NAMALWA (cell line): ENCODE measurements around the gene NPHP4.

Experiments
- DNase-seq: peaks from one replicate; pipeline ENCODE4 v3.0.0-alpha.2; 2015; ENCODE audit warnings: low spot score

NPHP4 gene

DNA sequence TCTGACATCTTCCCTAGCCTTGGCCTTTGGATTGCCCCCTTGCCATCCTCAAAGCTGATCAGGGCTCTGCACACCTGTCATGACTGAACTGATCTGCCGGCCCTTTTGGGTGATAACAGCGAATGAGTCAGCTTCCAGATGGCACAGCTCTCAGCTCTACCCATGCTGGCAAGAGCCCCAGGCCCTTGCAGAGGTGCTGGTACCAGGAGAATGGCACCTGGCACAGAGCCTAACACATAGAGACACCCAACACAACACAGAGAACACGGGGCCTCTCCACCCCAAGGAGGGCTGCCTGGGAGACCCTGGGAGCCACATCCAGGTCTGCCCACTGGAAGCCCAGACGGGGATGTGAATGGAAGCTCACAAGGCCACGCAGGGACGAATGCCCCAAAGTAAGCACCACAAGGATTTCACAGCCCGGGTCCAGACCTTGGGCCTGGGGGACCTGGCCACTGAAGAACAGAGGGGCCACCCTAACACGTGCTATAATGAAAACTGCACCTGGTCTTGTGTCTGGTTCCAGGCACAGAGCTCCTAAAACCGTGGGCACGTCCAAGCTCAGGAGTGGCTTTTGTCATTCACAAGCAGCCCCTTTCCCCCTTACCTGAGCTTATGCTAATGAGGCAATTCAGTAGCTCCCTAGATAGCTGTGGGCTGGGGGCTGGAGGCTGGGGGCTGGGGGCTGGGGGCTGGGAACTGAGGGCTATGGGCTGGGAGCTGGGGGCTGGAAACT lies 160.5 kb downstream of the NPHP4 start:
- DNase-seq = no peak

DNA sequence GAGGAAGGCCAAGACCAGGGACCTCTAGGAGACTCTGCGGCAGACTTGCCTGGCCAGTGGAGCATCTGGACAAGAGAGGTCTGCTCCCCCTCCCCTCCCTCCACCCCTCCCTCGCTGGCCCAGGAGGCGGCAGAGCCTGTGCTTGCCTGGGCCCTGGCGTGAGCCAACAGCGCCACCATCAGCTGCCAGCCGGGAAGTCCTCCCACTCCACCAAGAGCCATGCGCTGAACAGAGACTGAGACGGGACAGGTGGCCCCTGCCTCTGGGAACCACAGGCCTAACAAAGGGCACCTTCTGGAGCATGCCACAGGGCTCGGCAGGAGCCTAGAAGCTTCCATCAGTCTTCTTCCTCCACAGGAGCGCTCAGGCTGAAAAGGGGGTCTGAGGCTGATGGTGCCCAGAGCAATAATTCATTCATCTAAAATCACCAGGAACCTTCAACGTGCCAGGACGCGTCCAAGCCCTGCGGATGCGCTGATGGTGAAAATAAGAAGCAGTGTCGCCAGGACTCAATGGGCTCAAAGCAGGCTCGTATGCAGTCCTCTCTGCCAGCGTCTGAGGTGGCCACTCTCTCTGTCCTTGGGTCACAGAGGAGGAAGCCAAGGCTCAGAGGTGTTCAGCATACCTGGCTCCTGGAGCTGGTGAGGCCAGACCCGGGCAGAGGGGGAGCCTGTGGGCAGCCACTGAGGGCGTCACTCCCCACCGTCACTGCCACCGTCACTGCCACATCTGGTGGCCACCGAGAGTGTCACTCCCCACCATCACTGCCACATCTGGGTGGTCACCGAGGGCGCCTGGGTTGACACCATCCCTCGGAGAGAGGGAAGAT lies 161.2 kb downstream of the NPHP4 start:
- DNase-seq = peak; percentile 27

DNA sequence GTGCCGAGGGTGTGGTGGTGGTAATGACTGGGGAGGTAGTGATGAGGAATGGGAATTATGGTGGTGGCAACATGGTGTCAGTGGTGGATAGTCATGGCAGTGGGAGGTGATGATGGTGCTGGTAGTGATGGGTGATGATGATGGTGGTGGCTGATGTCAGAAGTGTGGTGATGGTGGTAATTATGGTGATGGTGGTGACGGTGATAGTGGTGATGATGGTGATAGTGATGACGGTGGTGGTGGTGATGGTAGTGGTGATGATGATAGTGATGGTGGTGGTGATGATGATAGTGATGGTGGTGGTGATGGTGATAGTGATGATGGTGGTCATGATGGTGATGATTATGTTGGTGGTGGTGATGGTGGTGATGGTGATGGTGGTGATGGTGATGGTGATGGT lies 162.8 kb downstream of the NPHP4 start:
- DNase-seq = no peak

DNA sequence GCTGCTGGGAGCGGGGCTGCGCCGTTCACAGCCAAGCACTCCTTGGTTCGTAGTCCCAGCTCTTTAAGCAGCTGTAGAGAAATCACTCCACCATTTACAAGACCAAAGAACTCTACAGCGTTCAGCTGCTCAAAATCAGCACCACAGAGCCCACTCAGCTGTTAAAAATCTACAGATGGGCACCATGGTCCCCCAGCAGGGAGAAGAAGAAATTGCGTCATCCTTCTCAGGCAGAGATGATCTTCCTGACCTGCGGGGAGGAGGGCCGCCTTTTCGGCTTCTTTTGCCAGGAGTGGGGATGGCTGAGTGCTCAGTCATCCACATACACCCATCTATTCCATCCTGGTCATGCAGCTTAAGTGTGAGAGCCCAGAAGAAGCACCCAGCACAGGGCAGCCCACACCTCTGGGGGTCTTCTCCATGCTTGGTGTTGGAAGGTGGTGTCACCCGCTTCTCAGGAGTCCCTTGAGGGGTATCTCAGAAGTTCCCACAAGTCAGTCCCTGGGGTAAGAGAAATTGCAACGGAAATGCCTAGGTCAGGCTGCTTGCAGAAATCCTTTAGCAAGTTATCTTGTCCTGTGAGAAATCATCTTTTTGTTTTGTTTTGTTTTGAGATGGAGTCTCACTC lies 163.8 kb downstream of the NPHP4 start:
- DNase-seq = no peak

DNA sequence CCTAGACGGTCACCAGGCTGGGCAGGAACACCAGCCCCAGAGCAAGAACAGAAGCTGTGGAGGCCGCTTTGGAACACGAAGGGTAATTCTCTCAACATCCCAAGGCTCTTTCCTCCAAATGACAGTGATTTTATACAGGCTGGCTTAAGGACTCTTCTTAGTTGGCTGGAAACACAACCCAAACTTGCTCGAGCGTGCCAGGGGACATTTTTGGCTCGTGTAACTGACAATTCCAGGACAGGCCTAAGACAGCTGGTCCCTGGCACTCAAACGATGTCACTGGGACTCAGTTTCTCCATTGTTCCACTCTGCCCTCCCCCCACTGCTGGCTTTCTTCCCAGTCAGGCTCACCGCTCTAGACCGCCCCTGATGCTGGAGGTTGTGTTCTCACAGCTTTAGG lies 164.7 kb downstream of the NPHP4 start:
- no peak for DNase-seq

DNA sequence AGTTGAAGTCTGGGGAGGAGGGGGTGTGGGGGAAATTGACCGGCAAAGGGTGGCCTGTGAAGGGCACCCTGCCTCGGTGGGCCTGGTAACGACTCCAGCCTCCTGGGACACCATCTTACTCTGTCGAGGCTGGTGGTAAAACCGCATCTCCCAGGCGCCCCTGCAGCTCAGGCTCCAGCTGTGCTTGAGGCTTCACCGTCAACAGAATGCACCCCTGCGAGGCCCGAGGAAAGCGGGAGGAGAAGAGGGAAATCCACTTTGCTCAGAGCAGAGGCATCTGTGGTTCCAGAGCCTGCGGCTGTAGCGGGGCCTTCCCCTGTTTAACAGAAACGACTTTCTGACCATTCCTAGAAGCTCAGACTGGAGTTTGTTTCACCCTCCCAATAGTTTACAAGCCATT lies 165.6 kb downstream of the NPHP4 start:
- DNase-seq = no peak

DNA sequence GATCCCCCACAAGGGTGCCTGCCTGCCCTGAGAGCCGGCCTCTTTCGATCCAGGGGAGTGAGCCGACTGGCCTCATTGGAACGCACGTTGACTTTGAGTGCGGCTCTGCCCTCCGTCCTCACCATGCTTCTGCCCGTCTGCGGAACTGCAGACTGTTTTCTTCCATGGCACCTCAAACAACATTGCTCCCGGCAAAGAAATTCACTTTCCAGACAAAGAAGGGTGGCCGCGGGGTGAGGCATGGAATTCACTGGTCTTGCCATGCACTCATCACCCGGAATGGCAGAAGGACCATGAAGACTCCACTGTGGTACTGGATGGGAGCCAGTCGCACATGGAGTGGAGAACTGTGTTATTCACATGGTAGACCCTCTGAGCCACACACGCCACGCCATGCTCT lies 169.5 kb downstream of the NPHP4 start:
- no peak for DNase-seq

DNA sequence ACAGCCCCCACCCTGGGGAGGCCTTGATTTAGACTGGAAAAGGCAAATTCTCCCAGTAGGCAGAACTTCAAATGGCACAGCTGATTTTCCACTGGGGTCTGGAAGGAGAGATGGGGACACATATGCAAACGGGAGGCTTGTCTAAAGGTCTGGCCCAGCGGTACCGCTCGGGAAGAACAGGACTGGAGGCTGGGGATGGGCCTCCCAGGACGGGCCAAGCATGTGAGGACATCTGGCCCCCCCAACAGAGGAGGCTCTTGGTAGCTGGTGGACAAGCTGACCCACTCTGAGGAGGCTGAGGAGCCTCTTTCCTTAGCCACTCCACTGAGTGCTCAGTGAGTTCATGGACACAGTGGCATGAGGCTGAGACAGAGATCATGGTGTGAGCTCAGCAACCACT lies 170.0 kb downstream of the NPHP4 start:
- DNase-seq = no peak

DNA sequence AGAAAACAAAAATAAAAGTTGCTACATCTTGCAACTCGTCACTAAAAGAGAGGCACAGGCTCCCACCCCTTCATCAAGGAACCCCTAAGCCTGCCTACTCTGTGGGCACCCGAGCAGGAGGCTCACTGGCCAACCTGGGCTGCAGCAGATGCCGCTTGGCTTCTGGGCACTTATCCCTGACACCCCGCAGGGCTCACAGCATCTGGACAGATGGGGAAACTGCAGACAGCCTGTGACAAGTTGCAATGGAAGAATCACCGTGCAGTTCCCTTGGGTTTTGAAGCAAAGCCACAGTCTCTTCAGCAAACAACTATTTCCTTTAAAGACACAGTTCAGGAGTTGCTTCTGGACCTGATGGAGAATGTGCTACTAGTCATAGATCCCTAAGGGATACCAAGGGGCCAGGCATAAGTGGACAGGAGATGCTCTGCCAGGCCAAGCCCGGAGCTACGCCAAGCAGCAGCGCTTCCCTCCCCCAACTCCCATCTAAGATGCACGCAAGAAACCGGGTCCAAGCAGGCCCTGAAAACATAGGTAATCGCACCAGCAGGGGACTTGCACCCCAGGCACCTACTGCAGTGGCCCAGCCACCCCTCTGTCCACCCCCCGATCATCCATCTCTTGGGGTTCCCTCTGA lies 170.6 kb downstream of the NPHP4 start:
- DNase-seq = no peak

DNA sequence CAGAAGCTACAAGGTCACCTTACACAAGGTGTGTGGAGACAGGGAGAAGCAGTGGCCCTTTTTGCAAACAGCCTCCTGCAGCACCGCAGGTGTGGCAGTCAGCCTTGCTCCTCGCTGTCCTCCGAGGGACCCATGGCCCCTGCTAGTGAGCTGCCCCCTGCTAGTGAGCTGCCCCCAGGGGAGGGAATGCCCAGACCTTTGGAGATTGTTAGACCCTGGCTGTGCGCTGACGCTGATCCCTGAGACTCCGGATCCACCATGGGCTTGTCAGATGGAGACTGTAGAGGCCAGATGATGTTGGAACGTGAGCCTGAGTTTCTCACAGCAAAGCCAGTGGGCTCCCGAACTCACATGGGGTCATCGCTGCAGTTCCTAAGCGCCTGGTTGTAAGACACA lies 172.2 kb downstream of the NPHP4 start:
- no peak for DNase-seq

DNA sequence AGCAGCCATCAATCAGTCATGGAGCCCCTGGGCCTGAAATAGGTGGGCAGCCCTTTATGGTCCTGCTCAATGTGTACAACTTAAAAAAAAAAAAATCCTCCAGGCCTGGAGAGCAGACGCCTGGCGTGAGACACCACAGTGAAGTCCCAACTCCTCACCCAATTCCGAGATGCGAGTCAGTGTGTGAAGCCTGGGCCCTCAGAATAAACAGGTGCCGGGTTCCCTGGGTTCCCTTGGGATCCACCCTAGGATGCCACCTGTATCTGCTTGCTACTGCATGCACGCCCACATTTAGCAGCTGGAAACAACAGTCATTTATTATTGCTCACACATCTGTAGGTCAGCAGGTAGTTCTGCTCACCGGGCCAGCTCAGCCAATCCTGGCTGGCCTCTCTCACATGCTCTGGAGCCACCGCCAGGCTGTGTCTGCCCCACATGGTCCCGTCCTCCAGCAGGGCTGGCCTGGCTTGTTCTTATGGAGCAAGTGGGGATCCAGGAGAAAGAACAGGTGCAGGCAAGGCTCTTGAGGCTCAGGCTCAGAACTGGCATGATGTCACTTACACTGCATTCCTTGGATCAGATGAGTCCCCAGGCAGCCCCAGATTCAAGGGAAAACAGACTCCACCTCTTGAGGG lies 172.7 kb downstream of the NPHP4 start:
- no peak for DNase-seq

DNA sequence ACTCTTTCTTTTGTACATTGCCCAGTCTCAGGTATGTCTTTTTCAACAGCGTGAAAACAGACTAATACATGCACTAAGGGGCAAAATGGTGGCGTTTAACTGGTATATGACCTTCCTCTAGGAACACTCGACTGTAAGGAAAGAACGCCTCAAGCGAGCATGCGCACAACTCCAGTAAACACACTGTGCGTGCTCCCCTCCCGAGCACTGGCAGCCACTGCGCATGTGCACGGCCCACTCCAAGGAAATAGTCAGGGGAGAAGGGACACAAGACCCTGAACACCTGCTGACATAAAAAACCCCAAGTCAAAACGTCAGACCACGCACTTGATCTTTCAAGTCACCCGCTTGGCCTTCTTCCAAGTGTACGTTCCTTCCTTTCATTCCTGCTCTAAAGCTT lies 173.5 kb downstream of the NPHP4 start:
- DNase-seq = no peak

DNA sequence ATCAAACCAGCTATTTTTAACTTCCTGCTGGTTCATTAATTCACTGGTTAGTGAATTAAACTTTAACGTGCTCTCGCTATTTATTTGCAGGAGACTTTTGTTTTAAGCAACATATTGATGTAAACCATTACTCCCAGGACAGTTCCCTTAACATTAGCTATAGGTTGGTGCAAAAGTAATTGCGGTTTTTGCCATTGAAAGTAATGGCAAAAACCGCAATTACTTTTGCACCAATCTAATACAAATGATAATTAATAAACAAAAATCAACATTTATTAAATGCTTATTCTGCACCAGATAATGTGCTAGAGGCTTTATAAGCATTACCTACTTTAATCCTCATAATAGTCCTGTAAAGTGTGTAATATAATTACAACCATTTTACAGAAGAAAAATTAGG lies 176.5 kb downstream of the NPHP4 start:
- no peak for DNase-seq

DNA sequence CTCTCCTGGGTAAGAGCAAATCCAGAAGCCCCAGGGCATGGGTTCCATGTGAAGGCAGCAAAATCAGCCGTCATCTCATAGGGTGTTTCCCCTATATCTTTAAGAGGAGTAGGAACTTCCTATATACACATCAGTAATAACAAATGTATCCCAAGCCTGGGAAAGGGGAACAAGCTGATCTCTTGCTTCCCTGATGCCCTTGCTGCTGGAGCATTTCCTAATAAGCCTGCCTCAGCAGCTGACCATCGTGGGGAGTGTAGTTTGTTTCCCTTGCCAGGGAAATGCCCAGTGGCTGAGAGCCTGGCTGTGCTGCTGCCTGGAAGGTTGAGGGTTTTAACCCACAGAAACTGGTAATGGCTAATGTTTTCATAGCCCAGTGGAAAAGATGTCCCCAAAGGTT lies 177.0 kb downstream of the NPHP4 start:
- no peak for DNase-seq

DNA sequence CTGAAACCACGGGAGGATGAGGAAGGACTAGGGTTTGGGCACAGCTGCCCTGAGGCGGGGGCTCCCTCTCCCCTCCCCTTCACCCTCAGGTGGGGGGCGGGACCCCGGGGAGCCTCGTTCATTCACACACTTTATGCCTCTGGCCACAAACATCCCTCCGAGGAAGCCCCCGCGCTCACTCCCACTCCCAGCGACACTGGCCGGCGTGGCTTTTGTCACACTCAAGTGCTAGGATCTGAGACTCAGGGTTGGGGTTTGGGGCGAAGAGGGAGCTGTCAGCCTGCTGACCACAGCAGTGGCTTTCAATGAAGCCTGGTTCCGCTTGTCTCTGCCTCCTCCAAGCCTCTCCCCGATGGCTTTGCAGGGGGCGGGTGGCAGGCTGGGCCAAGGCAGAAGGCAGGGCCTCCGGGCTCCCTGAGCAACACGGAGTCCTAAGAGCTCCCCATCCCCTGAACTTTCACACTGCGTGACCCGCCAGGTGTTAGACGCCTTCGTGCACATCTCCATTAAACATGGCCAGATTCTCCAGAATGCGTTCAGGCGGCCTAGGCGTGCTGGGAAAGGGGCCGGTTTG lies 178.1 kb downstream of the NPHP4 start:
- no peak for DNase-seq

DNA sequence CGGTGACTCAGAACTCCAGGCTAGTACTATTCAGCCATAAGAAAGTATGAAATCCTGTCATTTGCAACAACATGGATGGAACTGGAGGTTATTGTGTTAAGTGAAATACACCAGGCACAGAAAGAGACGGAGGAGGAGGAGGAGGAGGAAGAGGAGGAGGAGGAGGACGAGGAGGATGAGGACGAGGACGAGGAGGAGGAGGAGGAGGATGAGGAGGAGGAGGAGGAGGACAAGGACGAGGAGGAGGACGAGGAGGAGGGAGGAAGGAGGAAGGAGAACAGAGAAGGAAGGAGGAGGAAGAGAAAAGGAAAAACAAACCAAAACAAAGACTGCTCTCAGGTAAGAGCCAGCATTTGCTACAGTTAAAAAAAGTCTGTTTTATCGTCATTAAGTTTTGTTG lies 178.7 kb downstream of the NPHP4 start:
- no peak for DNase-seq
